ENCODE measurements around the gene PTBP2.

- TF ChIP-seq POLR2A (IDR thresholded peaks at IDR 0.05) (no peak), CTCF (IDR thresholded peaks at IDR 0.05) (no peak)
Observed at GRCh38 chr1:96771847-96772246, 50.3 kb downstream of the PTBP2 start.

Data from lower leg skin (tissue), 3 donors.